ENCODE data around the gene TUBB2B. TPM values are rescaled to one million over a fixed set of nuclear protein-coding genes. Genes with fewer than 3 reads are reported as not detected.

Gene TUBB2B
- total and polyA plus RNA-seq, 2 experiments from 2014 or later, result 355 to 794 TPM

GRCh38 chr6:3260772-3261517, 33.5 kb upstream of the TUBB2B start:
- peaks cover 27% of the 10 kb centered on the region for H3K4me1 Mint-ChIP-seq
- H3K27ac Mint-ChIP-seq, result peak overlapping the region; percentile 74
- TF ChIP-seq ZNF114 (CRISPR knock-in tag; IDR thresholded peaks at IDR 0.05) (no peak), POLR2AphosphoS5 (IDR thresholded peaks at IDR 0.05; ENCODE audit: low read depth) (no peak), CREB1 (CRISPR knock-in tag; IDR thresholded peaks at IDR 0.05; ENCODE audit: low read depth) (no peak), ETS1 (IDR thresholded peaks at IDR 0.05) (no peak), JUNB (IDR thresholded peaks at IDR 0.05; ENCODE audit: unreplicated experiment) (no peak), EZH2phosphoT487 (IDR thresholded peaks at IDR 0.05; ENCODE audit: unreplicated experiment) (no peak), ZNF462 (CRISPR knock-in tag; IDR thresholded peaks at IDR 0.05) (no peak), NANOG (IDR thresholded peaks at IDR 0.05; ENCODE audit: borderline replicate concordance) (no peak), STAT1 (IDR thresholded peaks at IDR 0.05; ENCODE audit: unreplicated experiment) (no peak), ZNF331 (CRISPR knock-in tag; IDR thresholded peaks at IDR 0.05; ENCODE audit: low read depth) (no peak), EZH2 (IDR thresholded peaks at IDR 0.05; ENCODE audit: low read depth, unreplicated experiment) (no peak)
- TF ChIP-seq, protein P1, sequence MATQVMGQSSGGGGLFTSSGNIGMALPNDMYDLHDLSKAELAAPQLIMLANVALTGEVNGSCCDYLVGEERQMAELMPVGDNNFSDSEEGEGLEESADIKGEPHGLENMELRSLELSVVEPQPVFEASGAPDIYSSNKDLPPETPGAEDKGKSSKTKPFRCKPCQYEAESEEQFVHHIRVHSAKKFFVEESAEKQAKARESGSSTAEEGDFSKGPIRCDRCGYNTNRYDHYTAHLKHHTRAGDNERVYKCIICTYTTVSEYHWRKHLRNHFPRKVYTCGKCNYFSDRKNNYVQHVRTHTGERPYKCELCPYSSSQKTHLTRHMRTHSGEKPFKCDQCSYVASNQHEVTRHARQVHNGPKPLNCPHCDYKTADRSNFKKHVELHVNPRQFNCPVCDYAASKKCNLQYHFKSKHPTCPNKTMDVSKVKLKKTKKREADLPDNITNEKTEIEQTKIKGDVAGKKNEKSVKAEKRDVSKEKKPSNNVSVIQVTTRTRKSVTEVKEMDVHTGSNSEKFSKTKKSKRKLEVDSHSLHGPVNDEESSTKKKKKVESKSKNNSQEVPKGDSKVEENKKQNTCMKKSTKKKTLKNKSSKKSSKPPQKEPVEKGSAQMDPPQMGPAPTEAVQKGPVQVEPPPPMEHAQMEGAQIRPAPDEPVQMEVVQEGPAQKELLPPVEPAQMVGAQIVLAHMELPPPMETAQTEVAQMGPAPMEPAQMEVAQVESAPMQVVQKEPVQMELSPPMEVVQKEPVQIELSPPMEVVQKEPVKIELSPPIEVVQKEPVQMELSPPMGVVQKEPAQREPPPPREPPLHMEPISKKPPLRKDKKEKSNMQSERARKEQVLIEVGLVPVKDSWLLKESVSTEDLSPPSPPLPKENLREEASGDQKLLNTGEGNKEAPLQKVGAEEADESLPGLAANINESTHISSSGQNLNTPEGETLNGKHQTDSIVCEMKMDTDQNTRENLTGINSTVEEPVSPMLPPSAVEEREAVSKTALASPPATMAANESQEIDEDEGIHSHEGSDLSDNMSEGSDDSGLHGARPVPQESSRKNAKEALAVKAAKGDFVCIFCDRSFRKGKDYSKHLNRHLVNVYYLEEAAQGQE (IDR thresholded peaks at IDR 0.05; ENCODE audit: unreplicated experiment), result no peak
- TF ChIP-seq, protein P2, sequence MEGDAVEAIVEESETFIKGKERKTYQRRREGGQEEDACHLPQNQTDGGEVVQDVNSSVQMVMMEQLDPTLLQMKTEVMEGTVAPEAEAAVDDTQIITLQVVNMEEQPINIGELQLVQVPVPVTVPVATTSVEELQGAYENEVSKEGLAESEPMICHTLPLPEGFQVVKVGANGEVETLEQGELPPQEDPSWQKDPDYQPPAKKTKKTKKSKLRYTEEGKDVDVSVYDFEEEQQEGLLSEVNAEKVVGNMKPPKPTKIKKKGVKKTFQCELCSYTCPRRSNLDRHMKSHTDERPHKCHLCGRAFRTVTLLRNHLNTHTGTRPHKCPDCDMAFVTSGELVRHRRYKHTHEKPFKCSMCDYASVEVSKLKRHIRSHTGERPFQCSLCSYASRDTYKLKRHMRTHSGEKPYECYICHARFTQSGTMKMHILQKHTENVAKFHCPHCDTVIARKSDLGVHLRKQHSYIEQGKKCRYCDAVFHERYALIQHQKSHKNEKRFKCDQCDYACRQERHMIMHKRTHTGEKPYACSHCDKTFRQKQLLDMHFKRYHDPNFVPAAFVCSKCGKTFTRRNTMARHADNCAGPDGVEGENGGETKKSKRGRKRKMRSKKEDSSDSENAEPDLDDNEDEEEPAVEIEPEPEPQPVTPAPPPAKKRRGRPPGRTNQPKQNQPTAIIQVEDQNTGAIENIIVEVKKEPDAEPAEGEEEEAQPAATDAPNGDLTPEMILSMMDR (conservative IDR thresholded peaks at IDR 0.05; ENCODE audit: low read depth in 2 of 2), result no peak

More at GRCh38 chr6:3260772-3261517, 33.5 kb upstream of the TUBB2B start:
- Mint-ChIP-seq H3K9me3 (no peaks in the 10 kb centered on the region), H3K36me3 (ENCODE audit: low read depth) (peaks cover 34% of the 10 kb centered on the region), H3K27me3 (ENCODE audit: insufficient read depth, low read depth, poor library complexity) (peaks cover 14% of the 10 kb centered on the region), H3K4me3 (peak overlapping the region; percentile 99)
- H3K36me3 ChIP-seq (ENCODE audit: insufficient read depth), result no peaks in the 10 kb centered on the region; the same call in 1 of the 2 replicates
- H3K4me2 ChIP-seq, result peak overlapping the region; percentile 72
- H3F3A ChIP-seq (replicated peaks; ENCODE audit: low read depth), result 0 out of 2 replicates have a peak, but pooled peaks cover 3% of the 10 kb centered on the region
- no peaks in the 10 kb centered on the region for H3K9me2 ChIP-seq (ENCODE audit: insufficient read depth)
- H4K20me1 ChIP-seq (replicated peaks; ENCODE audit: insufficient read depth), result peaks cover 21% of the 10 kb centered on the region
- H3K4me1 ChIP-seq (ENCODE audit: insufficient read depth), result peaks cover 21% of the 10 kb centered on the region
- DNase-seq (ENCODE audit: low spot score) (no peak), ATAC-seq (no peak)
- peak overlapping the region; percentile 39; the same call in 1 of the 2 replicates for H3K4me3 ChIP-seq
- peaks cover 67% of the 10 kb centered on the region for H3K79me2 ChIP-seq (replicated peaks; ENCODE audit: insufficient read depth)
- no peaks in the 10 kb centered on the region for H3K27me3 ChIP-seq (ENCODE audit: insufficient read depth)
- no peak overlapping the region for H3K27ac ChIP-seq (ENCODE audit: low read depth)
- no peak overlapping the region for H2AFZ ChIP-seq
